Measurements from ENCODE around the gene OPA3. TPM values are rescaled to one million over a fixed set of nuclear protein-coding genes. Genes with fewer than 3 reads are reported as not detected.

OPA3 gene
- total RNA-seq, 1 experiment from 2014 or later = 11.1 TPM

DNA sequence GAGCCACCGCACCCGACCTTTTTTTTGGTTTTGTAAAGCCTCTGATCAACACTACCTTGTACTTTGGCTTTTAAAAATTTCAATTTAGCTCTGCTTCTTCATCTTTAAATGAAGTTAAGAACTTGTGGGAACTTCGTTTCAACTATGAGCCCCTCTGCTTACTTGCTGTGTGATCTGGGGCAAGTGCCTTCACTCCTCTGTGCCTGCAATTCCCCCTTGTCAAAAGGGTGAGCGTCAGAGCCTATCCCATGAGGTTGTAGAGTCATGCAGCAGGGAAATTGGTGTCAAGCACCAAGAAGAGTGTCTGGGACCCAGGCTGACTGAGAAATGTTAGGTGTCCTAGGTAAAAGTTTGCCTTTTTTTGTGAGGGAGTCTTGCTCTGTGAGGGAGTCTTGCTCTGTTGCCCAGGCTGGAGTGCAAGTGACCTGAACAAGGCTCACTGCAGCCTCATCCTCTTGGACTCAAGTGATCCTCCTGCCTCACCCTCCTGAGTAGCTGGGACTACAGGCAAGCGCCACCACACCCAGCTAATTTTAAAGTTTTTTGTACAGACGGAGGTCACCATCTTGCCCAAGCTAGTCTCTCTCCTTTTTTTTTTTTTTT lies 71.6 kb downstream of the OPA3 start:
- H3K9me2 ChIP-seq (ENCODE audit: insufficient read depth) = no peaks in the 10 kb centered on the region
- peak overlapping the region; percentile 57 for H3K9ac ChIP-seq (ENCODE audit: low read length)
- ChIA-PET POLR2A (interaction anchor here (0.6 kb wide), 1 partner anchor 21 kb away, joined by 4 read pairs; no protein-coding TSS in a partner anchor), RAD21 (ENCODE audit: low non-redundant PET in 1 of 2, low total read pairs in 2 of 2, uncharacterized antibody in 2 of 2, unreplicated experiment in 2 of 2) (no interaction called here), CTCF (interaction anchor here (0.7 kb wide), 1 partner anchor 45 kb away, joined by 3 read pairs; no protein-coding TSS in a partner anchor)
- DNase-seq (ENCODE audit: low read depth, low spot score) (no peak), ATAC-seq (no peak)
- peaks cover 50 to 76% of the 10 kb centered on the region in 2 experiments for H3K4me1 ChIP-seq (ENCODE audit: control insufficient read depth in 1 of 2, insufficient read depth in 2 of 2, low read length in 2 of 2)
- peak overlapping the region; percentile 69 for H3K27ac ChIP-seq (ENCODE audit: low read depth, low read length)
- peak overlapping the region; percentile 73 for H3K4me2 ChIP-seq (ENCODE audit: low read length)
- H3K36me3 ChIP-seq (ENCODE audit: control insufficient read depth in 1 of 2, insufficient read depth in 2 of 2, low read length in 2 of 2) = peaks cover 2 to 9% of the 10 kb centered on the region in 2 experiments; a peak in 2 of 4 replicates
- intact Hi-C loops (cut with micrococcal nuclease) = no loop called here
- no peak for TF ChIP-seq JUND (IDR thresholded peaks at IDR 0.05)
- no peak for TF ChIP-seq EZH2 (IDR thresholded peaks at IDR 0.05)
- TF ChIP-seq TCF7L2 (IDR thresholded peaks at IDR 0.05; ENCODE audit: borderline replicate concordance, extremely low read depth, insufficient read depth, insufficient read length) = no peak
- TF ChIP-seq, protein P1, sequence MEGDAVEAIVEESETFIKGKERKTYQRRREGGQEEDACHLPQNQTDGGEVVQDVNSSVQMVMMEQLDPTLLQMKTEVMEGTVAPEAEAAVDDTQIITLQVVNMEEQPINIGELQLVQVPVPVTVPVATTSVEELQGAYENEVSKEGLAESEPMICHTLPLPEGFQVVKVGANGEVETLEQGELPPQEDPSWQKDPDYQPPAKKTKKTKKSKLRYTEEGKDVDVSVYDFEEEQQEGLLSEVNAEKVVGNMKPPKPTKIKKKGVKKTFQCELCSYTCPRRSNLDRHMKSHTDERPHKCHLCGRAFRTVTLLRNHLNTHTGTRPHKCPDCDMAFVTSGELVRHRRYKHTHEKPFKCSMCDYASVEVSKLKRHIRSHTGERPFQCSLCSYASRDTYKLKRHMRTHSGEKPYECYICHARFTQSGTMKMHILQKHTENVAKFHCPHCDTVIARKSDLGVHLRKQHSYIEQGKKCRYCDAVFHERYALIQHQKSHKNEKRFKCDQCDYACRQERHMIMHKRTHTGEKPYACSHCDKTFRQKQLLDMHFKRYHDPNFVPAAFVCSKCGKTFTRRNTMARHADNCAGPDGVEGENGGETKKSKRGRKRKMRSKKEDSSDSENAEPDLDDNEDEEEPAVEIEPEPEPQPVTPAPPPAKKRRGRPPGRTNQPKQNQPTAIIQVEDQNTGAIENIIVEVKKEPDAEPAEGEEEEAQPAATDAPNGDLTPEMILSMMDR (IDR thresholded peaks at IDR 0.05 in 2 of 3, conservative IDR thresholded peaks at IDR 0.05 in 1 of 3; ENCODE audit: borderline replicate concordance in 1 of 3, insufficient read depth in 1 of 3, low read depth in 2 of 3, low read length in 2 of 3) = no peak
- TF ChIP-seq SP1 (IDR thresholded peaks at IDR 0.05; ENCODE audit: low read depth) = no peak
- TF ChIP-seq ZFX (IDR thresholded peaks at IDR 0.05) = no peak
- TF ChIP-seq EGR1 (IDR thresholded peaks at IDR 0.05; ENCODE audit: low read depth) = no peak
- TF ChIP-seq POLR2AphosphoS5 (IDR thresholded peaks at IDR 0.05; ENCODE audit: low read depth, low read length) = no peak
- TF ChIP-seq YY1 (IDR thresholded peaks at IDR 0.05; ENCODE audit: extremely low read depth, insufficient replicate concordance, low read depth, low read length) = no peak
- TF ChIP-seq MAX (IDR thresholded peaks at IDR 0.05) = no peak
- no peak for TF ChIP-seq CEBPB (IDR thresholded peaks at IDR 0.05; ENCODE audit: low read depth)
- TF ChIP-seq CBX3 (IDR thresholded peaks at IDR 0.05; ENCODE audit: low read depth) = no peak
- no peak for TF ChIP-seq ZNF274 (IDR thresholded peaks at IDR 0.05; ENCODE audit: low read depth, low read length)
- no peak for TF ChIP-seq EZH2phosphoT487 (IDR thresholded peaks at IDR 0.05; ENCODE audit: borderline replicate concordance)
- TF ChIP-seq ATF3 (IDR thresholded peaks at IDR 0.05) = no peak
- H3K27me3 ChIP-seq (ENCODE audit: insufficient read depth, low read length) = no peaks in the 10 kb centered on the region
- no peaks in the 10 kb centered on the region for H3K9me3 ChIP-seq (ENCODE audit: control insufficient read depth in 1 of 2, insufficient read depth in 1 of 2, low read depth in 1 of 2, low read length in 2 of 2)
- no peak overlapping the region for H3K4me3 ChIP-seq (replicated peaks in 1 of 2; ENCODE audit: low read depth in 1 of 2, low read length in 2 of 2)
- no TSS peak for BruUV-seq (replicated peaks)
- no peak overlapping the region for H2AFZ ChIP-seq (ENCODE audit: low read depth, low read length, poor library complexity, severe bottlenecking)
- H3K79me2 ChIP-seq (ENCODE audit: insufficient read depth, low read length) = peaks cover 97% of the 10 kb centered on the region
- no peaks in the 10 kb centered on the region; the same call in 1 of the 2 replicates for H4K20me1 ChIP-seq (ENCODE audit: insufficient read depth)
